Stimulated activated CD8-positive, alpha-beta memory T cell treated with anti-CD3 and anti-CD28 coated beads, Interleukin-15, amount 100 ng/mL, for 1 hour (primary cell): ENCODE results near the gene FBXO41.
A peak's percentile ranks its signal among the peaks of the same experiment; 100 is the strongest.

Experiments
- DNase-seq: peaks from one replicate; pipeline ENCODE4 v3.0.0-alpha.2; 2020; ENCODE audit warnings: low read depth

The FBXO41 gene

DNA sequence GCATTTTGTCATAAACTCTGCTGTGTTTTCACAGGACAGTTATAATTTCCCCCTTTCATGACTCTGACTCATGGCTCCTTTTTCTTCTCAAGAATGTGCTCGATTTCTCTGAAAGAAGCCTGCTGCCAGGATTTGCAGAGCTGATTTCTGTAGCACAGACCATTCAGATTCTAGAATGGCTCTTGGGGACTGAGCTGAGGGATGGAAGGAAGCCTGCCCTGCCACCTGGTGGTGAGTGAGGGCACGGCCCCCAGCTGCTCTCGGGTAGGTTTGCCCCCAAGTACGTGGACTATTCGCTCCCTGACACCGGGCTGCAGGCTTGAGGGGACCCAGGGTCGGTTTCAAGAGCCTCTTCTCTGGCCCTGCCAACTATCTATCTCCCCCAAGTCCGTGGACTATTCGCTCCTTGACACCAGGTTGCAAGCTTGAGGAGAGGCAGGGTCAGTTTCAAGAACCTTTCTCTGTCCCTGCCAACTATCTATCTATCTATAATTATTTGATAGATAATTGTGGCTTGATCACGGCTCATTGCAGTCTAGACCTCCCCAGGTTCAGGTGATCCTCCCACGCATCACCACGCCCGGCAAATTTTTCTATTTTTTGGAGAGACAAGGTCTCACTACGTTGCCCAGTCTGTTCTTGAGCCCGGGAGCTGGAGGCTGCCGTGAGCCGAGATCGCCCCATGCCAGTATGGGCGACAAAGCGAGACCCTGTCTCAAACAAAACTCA, 71.7 kb downstream of the FBXO41 start:
- peak; percentile 50 for DNase-seq

DNA sequence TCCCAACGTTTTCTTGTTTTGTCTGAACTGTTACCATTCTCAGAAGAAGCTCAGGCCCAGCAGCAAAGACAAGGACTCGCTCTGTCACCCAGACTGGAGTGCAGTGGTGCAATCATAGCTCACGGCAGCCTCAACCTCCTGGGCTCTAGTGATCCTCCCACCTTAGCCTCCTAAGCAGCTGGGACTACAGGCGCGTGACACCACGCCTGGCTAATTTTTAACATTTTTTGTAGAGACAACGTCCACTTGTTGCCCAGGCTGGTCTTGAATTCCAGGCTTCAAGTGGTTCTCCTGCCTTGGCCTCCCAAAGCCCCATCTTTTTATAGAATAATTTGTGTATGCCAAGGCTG, 72.2 kb downstream of the FBXO41 start:
- DNase-seq = no peak

DNA sequence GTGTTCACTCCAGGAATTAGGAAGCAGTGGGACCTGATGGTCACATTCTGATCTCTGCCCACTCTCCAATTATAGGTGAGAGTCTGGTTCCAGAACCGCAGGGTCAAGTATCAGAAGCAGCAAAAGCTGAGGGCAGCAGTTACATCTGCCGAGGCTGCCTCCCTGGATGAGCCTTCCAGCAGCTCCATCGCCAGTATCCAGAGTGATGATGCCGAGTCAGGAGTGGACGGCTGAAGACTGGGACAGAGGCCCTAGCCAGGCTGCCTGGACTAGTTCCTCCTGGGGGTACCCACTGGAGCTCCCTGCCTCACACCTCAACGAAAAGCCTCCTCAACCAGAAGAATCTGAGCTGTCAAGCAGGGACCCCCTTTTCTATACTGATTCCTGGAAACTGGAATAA, 73.6 kb downstream of the FBXO41 start:
- DNase-seq = no peak

- DNase-seq = no peak
These were observed 74.3 kb downstream of the FBXO41 start for GRCh38 chr2:73210019-73210418.

DNA sequence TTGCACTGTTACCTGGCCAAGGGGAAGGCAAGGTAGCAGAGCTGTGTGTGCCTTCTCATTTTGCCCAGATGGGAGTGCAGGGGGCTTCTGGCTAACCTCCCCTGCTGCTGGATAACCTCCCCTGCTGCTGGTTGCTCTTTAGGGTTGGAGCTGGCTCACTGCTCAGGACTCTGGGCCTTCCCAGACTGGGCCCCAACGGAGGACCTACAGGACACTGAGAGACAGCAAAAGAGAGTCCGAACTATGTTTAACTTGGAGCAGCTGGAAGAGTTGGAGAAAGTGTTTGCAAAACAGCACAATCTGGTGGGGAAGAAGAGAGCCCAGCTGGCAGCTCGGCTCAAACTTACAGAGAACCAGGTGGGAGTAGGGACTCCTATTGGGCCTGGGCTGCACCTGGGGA, 76.0 kb downstream of the FBXO41 start:
- DNase-seq = no peak

GRCh38 chr2:73205611-73206010, 78.7 kb downstream of the FBXO41 start:
- DNase-seq = no peak
